Right lobe of liver (tissue), 4 donors: Measurements from ENCODE around the gene ZSCAN31.

Experiments used
- CTCF ChIP-seq, 4 donors: fragments of 200-600 bp in 3 of 4; fragments of 450-650 bp in 1 of 4; IDR thresholded peaks; one replicate each; pipeline versions ENCODE4 v1.5.1 to v1.8.0; 2016 to 2022; ENCODE audit warnings: antibody characterized with exemption in 4 of 4, mild to moderate bottlenecking in 2 of 4
- POLR2A ChIP-seq: fragments of 450-650 bp; IDR thresholded peaks from one replicate; pipeline ENCODE4 v1.6.1; 2017; ENCODE audit warnings: antibody characterized with exemption, mild to moderate bottlenecking
- donor health status: DM: no; HTN: no; CAD: no.
- donor health status: DM: no; HTN: no; CAD: no.
- donor health status: DM: no; HTN: yes; CAD: no.

- TF ChIP-seq CTCF (IDR thresholded peaks at IDR 0.05) (no peak), POLR2A (no peak)
These were observed 12.0 kb downstream of the ZSCAN31 start for GRCh38 chr6:28323813-28324424.
